ENCODE data around the gene SRPK2.
"Not testable (repeated sequence)": the region's sequence is repeated elsewhere in the genome, so short reads cannot be mapped to it uniquely, and the experiment has no call there.

Gene SRPK2

DNA sequence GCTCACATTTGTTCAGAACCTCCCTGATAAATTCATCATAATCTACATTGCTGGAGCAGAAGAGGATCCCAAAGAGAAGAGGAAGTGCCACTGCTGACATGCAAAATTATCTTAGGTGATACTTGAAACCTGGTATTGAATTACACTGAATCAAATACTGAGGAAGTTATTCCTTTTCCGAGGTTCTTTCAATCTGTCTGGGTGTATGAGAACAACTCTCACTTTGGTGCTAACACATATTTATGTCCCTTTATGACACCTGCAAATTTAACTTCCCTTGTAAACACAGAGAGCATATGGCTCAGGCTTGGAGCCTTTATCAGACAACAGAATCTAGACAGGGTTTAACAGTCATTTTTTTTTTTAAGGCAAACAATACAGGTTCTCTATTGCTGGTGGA lies 131.4 kb downstream of the SRPK2 start:
- no peak for DNase-seq

DNA sequence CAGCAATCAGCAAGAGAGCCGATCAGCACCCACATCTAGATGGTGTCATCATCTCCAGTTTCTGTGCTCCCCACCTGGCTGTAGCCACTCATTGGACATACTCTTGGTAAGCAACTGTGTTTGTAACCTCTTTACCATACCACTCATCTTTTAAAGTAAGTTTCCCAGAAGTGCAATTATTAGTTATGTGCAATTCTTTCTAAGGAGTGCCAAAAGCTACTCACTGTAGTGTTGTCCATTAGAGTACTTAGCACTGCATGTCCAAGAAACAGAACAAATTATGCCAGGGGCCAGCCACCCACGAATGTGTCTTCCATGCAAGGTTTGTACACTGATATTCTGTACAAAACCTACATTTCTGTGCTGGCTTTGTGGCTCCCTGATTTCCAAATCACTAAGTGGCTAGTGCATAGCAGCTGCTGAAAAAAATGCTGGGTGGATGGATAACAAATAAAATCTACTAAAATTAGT lies 131.9 kb downstream of the SRPK2 start:
- no peak for DNase-seq

- DNase-seq, result no peak
These were observed 138.0 kb downstream of the SRPK2 start for GRCh38 chr7:105250706-105251105.

GRCh38 chr7:105250239-105250638 lies 138.5 kb downstream of the SRPK2 start:
- DNase-seq, result no peak

DNA sequence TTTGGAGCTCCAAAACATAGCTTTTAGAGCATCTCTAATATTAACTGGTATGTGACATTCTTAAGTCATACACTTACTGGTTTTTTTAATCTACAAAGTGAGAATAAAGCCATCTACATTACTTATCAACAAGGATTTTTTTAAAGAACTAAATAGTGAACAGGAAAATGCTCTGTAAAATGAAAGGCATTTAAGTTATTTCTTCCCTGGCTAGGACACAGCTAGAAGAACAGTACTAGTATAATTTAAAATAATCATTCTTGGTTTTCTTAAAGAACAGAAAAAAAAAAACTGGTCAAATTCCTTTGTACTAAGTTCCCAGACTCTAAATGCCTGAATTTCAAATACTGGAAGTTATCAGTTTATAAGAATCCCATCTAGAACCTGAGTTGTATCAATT lies 139.5 kb downstream of the SRPK2 start:
- no peak for DNase-seq

GRCh38 chr7:105246679-105247078 lies 142.0 kb downstream of the SRPK2 start:
- DNase-seq, result no peak

GRCh38 chr7:105246256-105246655 lies 142.5 kb downstream of the SRPK2 start:
- no peak for DNase-seq

DNA sequence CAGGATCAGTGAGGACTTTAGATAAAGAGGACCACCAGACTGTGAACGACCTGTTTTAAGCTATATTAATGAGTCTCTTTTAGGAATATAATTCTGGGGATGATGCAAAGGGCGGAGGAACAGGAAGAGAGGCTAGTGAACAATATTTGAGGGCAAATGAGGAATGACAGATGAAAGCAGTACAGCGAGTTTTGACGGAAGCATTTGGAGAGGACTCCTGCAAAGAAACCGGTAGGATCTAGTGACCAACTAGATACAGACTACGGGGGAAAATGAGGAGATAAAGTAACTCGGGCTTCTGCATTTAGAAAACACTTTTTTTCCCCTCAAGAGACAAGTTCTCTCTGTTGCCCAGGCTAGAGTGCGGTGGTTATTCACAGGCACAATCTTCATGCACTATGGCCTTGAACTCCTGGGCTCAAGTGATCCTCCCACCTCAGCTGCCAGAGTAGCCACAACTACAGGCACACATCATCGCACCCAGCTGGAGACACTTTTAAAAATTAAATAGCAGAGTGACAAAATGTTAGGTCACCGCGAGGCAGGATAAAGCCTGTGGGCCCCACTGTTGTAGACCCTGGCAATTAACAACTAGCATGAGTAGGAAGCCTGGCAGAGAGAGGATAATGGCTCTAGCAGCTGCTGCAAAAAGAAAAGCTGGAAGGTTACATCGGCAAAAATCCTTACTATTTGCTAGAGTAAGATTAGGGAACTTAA lies 143.2 kb downstream of the SRPK2 start:
- no peak for DNase-seq

GRCh38 chr7:105244594-105244993 lies 144.1 kb downstream of the SRPK2 start:
- DNase-seq, result no peak

DNA sequence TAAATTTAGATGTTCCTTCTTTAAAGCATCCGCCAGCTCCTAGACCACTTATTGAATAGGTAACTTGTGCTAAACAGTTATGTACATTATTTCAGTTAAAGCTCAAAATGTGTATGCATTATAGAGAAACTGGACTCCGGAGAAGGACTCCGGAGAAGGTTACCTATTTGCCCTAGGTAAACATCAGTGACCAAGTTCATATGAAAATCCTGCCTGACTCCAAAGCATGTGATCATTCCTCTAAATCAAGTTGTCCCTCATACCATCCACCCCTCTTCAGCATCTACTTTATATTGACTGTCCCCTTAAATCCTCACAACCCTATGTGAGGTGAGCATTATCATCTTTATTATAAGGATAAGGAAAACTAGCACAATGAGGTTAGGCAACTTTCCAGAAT lies 147.5 kb downstream of the SRPK2 start:
- no peak for DNase-seq

DNA sequence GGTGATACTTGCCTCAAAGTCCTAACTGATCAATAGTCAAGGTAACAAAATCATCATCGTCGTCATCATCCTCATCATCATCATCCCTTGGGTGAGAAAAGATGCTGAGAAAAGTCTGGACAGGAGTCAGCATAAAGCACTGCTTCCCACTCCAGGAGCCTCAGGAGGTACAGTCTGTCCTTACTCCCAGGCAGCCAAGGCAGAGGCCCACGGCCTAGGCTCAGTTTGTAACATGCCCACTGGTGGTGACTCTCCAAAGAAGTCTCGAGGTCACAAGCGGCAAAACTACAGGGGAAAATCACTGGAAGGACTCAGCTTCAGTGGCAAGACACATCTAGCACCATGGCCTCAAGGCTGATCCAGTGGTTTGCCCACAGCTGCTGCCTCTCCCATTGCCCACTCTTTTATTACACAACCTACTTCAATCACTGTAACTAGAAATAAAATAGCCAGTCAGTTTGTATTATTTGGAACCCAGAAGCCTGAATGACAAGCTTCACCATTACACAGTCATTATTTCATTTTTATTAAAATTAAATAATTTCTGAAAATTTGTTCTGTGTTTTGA lies 150.4 kb downstream of the SRPK2 start:
- DNase-seq, result no peak

DNA sequence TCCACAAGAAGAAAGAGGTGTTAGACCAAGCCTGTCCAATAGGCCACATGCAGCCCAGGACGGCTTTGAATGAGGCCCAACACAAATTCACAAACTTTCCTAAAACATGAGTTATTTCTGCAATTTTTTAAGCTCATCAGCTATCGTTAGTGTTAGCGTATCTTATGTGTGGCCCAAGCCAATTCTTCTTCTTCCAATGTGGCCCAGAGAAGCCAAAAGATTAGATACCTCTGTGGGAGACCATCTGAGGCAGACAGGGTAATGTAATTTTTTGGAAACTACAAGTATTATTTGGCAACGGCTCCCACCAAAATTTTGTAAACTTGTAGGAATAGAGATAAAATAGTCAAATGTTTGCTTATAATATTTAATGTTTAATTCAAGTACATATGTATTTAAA lies 153.8 kb downstream of the SRPK2 start:
- no peak for DNase-seq

DNA sequence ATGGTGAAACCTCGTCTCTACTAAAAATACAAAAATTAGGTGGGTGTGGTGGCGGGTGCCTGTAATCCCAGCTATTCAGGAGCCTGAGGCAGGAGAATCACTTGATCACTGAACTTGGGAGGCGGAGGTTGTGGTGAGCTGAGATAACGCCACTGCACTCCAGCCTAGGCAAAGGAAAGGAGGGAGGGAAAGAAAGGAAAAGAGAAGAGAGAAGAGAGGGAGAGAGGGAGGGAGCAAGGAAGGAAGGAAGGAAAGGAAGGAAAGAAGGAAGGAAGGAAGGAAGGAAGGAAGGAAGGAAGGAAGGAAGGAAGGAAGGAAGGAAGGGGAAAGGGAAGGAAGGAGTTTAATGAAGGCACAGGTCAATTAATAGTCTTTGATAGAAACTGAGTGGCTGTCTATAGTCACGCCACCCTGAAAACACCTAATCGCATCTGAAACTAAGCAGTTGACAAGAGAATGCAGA lies 155.9 kb downstream of the SRPK2 start:
- not testable (repeated sequence) for DNase-seq

- DNase-seq, result no peak
These were observed 158.2 kb downstream of the SRPK2 start for GRCh38 chr7:105230486-105230885.

DNA sequence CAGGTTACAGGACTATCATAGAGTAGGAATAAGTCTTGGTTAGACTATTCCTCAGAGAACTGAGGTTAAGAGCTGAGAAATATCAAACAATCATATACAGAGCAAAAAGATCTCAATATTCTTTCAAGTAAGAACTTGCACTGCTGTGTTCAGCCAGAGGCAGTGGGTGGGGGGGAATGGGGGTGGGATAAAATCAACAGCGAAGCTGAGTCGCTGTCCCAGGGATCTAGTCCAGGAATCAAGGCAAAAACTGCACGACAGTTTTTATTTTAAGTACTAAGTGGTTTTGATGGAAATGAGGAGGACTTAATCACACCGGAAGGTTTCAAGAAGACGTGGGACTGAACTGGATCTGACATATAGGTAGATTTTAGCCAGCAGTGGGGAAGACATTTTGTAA lies 159.1 kb downstream of the SRPK2 start:
- DNase-seq, result no peak

GRCh38 chr7:105228555-105228954 lies 160.2 kb downstream of the SRPK2 start:
- DNase-seq, result no peak

- DNase-seq, result no peak
These were observed 161.3 kb downstream of the SRPK2 start for GRCh38 chr7:105227391-105227790.

DNA sequence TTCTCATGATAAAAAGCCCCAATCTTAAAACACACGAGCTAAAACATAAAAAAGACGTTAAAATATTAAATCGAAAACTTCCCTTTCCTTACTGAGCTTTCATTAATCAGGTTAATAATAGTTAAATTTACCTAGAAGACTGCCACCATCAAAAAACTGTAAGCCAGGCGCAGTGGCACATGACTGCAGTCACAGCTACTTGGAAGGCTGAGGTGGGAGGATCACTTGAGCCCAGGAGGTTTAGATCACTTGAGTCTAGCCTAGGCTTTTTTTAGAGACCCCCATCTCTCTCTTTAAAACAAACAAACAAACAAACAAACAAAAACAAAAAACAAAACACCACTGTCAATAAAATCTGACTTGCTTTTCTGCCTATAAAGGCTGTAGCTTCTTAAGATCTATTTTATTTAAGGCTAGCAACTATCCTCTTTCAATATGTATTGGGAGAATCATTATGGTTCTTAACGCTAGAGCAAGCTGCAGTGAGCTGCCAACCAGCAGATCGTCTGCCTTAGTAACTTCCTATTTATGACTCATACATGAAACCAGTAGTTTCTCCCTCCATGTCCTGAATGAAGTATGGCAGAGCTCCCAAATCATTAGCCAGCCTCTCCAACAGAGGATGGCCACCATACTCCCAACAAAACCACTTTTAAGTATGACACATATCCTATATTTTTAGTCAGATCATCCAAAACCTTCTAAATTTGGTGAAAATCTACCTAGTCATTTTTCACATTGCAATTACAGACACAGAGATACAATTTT lies 163.7 kb downstream of the SRPK2 start:
- no peak for DNase-seq

DNA sequence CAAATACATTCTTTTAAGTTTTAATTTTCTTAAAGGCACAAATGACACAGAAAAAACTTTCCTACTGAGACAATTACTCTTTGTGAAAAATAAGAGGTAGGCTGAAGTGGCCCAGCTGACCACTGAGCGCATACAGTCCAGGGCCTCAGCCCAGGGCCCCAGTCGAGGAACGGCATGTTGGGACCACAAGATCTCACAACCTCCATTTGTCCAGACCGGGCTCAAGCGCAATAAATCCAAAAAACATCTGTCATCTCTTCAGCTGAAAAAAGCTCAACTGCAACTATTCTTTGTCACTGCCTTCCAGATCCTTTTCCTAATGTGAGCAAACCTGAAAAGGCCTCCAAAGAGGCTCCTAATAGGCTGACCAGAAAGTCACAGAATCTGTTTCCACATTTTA lies 165.8 kb downstream of the SRPK2 start:
- DNase-seq, result no peak

DNA sequence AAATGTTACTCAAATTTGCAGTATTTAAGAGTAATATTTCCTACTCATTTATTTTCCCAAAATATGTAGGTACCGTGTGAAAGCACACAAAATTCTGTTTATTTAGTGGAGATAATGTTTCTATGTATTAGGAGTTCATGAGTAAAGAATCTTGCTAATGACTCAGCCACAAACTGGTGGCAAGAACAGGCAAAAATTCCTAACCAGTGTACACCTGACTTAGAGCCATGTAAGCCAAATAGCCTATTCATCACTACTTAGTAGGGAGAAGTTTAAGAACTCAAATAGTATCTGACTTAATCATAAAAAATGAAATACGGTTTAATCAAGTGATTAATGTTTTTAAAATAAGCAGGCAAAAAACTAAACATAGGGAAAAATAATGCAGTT lies 169.0 kb downstream of the SRPK2 start:
- DNase-seq, result no peak

- DNase-seq, result no peak
These were observed 169.6 kb downstream of the SRPK2 start for GRCh38 chr7:105218939-105219770.

DNA sequence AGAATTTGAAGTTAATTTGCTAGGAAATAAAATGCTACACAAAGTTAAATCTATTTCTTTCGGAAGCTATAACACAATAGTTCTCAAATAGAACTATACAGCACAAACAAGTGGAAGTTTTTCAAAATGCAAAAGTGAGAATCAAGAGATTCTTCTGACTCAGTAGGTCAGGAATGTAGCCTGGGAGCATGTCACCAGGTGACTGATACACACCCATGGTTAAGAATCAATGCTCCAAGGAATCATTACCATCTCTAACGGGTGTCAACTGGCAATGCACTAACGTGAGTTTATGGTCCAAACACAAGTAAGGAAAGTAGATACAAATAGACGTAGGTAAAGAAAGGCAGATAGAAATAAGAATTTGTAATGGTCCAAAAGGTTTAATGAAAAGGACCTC lies 170.5 kb downstream of the SRPK2 start:
- DNase-seq, result no peak

DNA sequence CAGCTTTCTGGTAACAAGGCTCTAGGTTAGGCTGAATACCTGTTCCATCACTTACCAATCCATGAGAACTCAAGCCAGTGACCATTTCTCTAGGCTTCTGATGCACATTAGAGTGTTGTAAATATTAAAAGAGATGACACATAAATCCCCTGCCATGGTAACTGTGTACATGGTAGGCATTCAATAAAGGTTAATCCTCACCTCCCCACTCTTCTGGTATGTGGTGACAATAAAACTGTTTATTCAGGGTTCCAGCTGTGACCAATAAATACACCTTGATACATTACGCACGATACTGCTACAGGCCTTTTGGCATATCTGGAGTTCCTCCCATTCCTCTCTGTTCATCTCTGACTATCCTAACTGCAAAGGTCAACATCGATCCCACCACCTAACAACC lies 171.9 kb downstream of the SRPK2 start:
- DNase-seq, result no peak

Measured in stimulated activated CD8-positive, alpha-beta memory T cell treated with anti-CD3 and anti-CD28 coated beads, Interleukin-4, amount 100 ng/mL, for 48 hours (primary cell).